Measurements from ENCODE around the gene CLIP4. TPM values are rescaled to one million over a fixed set of nuclear protein-coding genes. Genes with fewer than 3 reads are reported as not detected.

CLIP4 gene
- total RNA-seq, 1 experiment from 2014 or later = 0.39 TPM

GRCh38 chr2:29207352-29208148 lies 92.3 kb downstream of the CLIP4 start:
- ATAC-seq = no peak
- Mint-ChIP-seq H3K27ac (no peak overlapping the region), H3K27me3 (ENCODE audit: low read depth) (peaks cover 14% of the 10 kb centered on the region), H3K4me1 (peaks cover 5% of the 10 kb centered on the region), H3K4me3 (no peak overlapping the region), H3K9me3 (no peaks in the 10 kb centered on the region), H3K36me3 (no peaks in the 10 kb centered on the region)
- DNase-seq (ENCODE audit: low spot score) = no peak
- CTCF ChIA-PET = interaction anchor here (0.6 to 1.1 kb wide), 4 partner anchors 26 to 713 kb away, joined by 3 to 5 read pairs (median 3); no protein-coding TSS in a partner anchor
- POLR2A ChIA-PET = no interaction called here
- TF ChIP-seq E2F4 (CRISPR knock-in tag; IDR thresholded peaks at IDR 0.05; ENCODE audit: borderline replicate concordance, low read depth) (no peak), NFATC4 (CRISPR knock-in tag; IDR thresholded peaks at IDR 0.05) (no peak), JAZF1 (CRISPR knock-in tag; IDR thresholded peaks at IDR 0.05) (no peak), CREM (CRISPR knock-in tag; IDR thresholded peaks at IDR 0.05) (no peak), MAX (CRISPR knock-in tag; IDR thresholded peaks at IDR 0.05) (no peak), USF2 (CRISPR knock-in tag; IDR thresholded peaks at IDR 0.05) (no peak), OVOL2 (CRISPR knock-in tag; IDR thresholded peaks at IDR 0.05; ENCODE audit: borderline replicate concordance) (no peak), ZNF281 (CRISPR knock-in tag; IDR thresholded peaks at IDR 0.05) (no peak), ZNF532 (CRISPR knock-in tag; IDR thresholded peaks at IDR 0.05; ENCODE audit: borderline replicate concordance) (no peak), PRDM15 (CRISPR knock-in tag; IDR thresholded peaks at IDR 0.05) (no peak), ZNF423 (CRISPR knock-in tag; IDR thresholded peaks at IDR 0.05) (no peak), FOXP1 (CRISPR knock-in tag; IDR thresholded peaks at IDR 0.05; ENCODE audit: borderline replicate concordance) (no peak), CTCF (IDR thresholded peaks at IDR 0.05) (no peak), HMGXB4 (CRISPR knock-in tag; IDR thresholded peaks at IDR 0.05) (no peak), PREB (CRISPR knock-in tag; IDR thresholded peaks at IDR 0.05; ENCODE audit: borderline replicate concordance) (no peak), PRRX2 (CRISPR knock-in tag; IDR thresholded peaks at IDR 0.05) (no peak), TP53 (CRISPR knock-in tag; IDR thresholded peaks at IDR 0.05) (no peak)
